K562 treated with DMSO at 1 percent for 48 hours (cell line): Measurements from ENCODE around the gene LRRC74A. TPM values are rescaled to one million over a fixed set of nuclear protein-coding genes. Genes with fewer than 3 reads are reported as not detected.

ENCODE experiments used
- total RNA-seq: library from RNA; unstranded; fragments of 300-600 nt; gene quantifications from 2 replicates; pipeline ENCODE4 v1.2.3, GENCODE V29; 2022; ENCODE audit warnings: low replicate concordance; ENCODE audit errors: extremely low read depth

The LRRC74A gene
- not detected in 2 replicates for total RNA-seq

DNA sequence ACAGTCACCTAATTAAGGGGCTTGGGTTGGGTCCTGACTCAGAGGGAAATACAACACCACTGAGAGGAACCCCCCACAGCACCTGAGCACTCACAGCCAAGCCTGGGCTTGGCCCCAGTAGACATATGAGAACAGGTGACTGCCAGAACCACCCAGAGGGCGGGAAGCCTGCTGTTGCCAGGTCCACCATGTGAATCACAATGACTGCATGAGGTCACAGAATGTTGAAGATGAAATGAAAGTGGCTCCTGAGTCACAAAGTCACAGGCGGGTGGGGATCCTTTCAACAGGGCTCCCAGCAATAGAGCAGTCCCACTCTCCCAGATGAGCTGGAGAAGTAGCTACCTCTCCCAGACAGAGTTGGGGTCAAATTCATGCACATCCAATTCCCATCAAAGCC, at the start of gene LRRC74A:
TSS of gene LRRC74A (plus strand) at position 287 of the 400 bp plus-strand sequence. CDS start 290 bp downstream, outside the sequence.

DNA sequence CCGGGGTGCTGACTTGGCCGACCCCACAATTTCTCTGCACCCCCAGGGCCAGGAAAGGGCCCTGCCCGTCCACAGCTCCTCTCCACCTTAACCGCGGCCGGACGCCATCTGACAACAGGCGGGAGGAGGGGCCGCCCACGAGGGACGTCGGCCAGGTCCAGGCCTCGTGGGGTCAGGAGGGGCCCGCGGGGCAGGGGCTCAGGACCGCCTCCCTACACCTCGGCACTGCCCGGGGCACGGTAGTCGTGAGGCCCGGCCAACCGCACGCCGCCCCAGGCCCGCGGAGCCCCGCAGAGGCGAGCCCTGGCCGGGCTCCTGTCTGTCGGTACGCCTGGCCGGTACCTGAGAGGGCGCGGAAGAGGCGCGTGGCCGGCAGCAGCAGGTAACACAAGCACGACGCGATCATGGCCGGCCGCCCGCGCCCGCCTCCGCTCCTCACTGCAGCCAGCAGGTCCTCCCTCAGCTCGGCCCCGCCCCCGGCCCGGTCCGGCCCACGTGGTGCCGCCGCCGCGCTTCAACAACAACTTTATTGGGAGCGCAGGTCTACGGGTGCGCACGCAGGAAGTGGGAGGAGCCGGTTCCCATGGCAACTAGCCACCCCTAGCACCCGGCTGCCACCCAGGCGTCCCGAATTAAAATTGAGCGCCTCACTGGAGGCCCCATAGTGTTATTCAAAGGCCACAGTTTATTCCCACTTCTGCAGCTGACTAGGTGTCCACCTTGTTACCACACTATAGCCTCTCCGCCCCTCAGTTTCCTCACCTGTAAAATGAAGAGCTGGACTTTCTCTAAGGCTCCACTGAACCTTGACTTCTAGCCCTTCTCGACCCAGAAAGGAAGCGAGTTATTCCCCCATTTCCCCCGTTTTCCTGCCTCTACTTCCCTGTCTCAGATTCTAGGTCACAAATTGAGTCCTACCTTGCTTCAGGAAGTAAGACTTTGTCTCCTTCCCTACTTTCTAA, 13.5 kb upstream of the LRRC74A start, which contains the start of gene ANGEL1:
TSS of gene ANGEL1 (minus strand) at position 461 of the 962 bp plus-strand sequence. CDS start at position 406, 55 bp downstream.

Other genes with a start within 250 kb of the LRRC74A start
- not detected in 2 replicates for gene VASH1, start 64.9 kb upstream of the LRRC74A start, total RNA-seq
- gene ANGEL1, start 13.5 kb upstream of the LRRC74A start, total RNA-seq, result not detected in 2 replicates
- not detected in 2 replicates for gene IRF2BPL, start 202.3 kb downstream of the LRRC74A start, total RNA-seq